ENCODE data around the gene ENOSF1. TPM values are rescaled to one million over a fixed set of nuclear protein-coding genes. Genes with fewer than 3 reads are reported as not detected.
A peak's percentile ranks its signal among the peaks of the same experiment; 100 is the strongest.

ENOSF1 gene
- total RNA-seq, 1 donor from 2014 or later = 81.3 TPM

DNA sequence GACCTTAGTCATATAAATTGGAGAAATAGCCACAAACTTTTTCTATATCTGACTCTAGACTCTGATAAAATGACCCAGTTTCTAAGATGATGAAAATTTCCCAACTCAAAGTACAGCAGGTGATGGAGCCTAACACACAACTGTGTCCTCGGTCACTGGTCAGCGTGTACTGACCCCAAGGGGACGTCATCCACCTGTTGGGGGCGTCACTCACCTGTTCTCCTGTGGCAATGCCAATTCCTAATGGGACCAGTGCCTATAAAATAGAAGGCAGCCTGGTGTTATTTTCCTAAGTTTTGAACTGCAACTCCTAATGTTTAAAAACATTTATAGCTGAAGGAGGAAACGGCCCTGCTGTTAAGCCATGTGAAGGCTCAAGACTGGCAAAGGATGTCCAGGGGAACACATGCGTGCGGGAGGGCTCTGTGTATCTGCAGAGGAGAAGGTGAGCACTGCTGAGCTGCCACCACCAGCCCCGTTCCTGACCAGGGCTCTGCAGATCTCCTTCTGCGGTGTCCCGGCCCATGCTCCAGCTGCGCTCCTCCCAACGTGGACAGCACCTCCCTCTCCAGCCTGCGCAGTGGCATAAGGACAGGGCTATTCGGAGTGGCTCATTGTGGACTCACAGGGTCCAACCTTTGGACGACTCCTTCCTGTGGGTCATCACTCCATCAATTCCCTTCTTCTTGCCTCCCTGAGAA, 33.8 kb downstream of the ENOSF1 start:
- ATAC-seq (no peak), DNase-seq (ENCODE audit: low spot score) (peak; percentile 30)
- intact Hi-C loops (cut with DNase I) = no loop called here

DNA sequence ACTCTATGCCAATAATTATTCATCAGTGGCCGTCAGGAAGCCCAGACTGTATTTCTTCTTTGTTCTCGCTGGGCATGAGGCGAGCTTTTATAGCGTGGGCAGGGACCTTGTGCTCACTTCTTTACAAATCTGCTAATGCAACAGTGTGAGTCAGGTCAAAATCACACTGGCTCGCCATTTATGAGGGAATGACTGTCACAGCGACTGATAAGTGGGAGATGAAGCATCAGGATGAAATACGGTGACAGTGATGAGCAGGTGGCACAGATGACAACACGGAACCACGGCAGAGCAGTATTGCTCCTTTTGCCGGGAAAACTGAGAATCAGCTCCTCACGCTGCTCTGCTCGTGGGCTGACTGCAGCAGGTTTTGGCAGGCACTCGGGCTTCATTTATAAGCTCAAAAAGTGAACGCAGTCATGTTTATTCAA, 34.5 kb downstream of the ENOSF1 start:
- ATAC-seq (no peak), DNase-seq (ENCODE audit: low spot score) (peak; percentile 21)
- intact Hi-C loops (cut with DNase I) = no loop called here

DNA sequence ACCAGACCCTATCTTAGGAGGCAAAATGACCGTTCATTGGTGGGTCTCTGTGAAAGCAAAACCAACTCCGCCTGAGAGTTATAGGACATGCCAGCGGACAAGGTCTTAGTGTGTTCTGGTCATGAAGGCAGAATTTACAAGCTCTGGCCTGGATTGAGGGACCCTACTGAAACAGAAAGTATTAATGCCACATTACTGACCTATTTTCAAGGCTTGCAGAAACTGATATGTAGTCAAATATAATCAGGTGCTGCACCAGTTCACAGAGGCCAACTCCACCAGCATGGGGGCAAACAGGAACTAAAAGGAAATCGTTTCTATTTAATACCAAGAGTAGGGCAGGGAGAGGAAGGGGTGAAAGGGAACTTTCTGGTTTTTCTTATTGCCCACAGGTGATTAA, 35.3 kb downstream of the ENOSF1 start:
- intact Hi-C loops (cut with DNase I) = no loop called here
- ATAC-seq (no peak), DNase-seq (ENCODE audit: low spot score) (no peak)

DNA sequence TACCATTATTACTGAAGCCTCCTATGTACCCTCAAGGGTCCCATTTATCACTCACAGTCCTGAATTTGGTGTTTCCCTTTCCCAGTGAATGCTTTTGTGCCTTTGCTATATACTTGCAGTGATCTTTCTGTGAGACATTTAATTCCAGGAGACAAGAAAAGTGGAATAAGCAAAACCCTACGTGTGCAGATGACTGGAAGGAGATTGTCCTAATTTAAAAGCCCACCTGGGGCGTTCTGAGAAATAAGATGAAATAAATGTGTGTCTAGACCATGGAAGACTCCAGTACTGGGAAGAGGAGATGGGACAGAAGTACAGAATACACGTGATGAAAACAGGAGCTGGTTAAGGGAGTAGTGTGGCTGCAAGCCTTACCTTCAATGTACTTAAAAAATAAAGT, 35.7 kb downstream of the ENOSF1 start:
- ATAC-seq (no peak), DNase-seq (ENCODE audit: low spot score) (no peak)
- intact Hi-C loops (cut with DNase I) = no loop called here

DNA sequence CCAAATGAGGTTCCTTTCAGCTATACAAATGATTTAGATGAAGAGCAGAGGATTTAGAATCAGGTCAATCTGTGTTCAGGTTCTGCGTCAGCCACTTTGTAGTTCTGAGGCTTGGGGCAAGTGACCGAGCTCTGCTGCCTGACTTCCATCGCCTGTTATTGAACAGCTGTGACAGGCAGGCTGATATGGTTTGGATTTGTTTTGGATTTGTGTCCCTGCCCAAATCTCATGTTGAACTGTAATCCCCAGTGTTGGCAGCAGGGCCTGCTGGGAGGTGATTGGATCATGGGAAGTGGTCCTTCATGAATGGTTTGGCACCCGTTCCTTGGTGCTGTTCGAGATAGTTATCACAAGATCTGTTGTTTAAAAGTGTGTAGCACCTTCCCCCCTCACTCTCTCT, 36.4 kb downstream of the ENOSF1 start:
- no peak for ATAC-seq
- no peak for DNase-seq (ENCODE audit: low spot score)
- intact Hi-C loops (cut with DNase I) = no loop called here

DNA sequence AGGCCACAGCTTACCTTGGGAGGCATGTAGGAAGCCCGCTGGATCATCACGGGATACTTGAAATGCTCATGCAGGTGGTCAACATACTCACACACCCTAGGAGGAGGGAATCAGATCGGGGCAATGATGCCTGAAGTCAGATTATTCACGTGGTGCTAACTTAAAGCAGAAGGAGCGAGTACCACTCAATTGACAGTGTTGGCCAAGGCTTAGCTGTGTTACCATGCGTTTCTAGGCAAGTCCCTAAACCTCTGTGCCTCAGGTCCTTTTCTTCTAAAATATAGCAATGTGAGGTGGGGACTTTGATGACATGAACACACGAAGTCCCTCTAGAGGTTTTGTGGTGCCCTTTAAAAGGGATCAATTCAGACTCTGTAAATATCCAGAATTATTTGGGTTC, 37.1 kb downstream of the ENOSF1 start:
- intact Hi-C loops (cut with DNase I) = no loop called here
- no peak for DNase-seq (ENCODE audit: low spot score)
- ATAC-seq = no peak

DNA sequence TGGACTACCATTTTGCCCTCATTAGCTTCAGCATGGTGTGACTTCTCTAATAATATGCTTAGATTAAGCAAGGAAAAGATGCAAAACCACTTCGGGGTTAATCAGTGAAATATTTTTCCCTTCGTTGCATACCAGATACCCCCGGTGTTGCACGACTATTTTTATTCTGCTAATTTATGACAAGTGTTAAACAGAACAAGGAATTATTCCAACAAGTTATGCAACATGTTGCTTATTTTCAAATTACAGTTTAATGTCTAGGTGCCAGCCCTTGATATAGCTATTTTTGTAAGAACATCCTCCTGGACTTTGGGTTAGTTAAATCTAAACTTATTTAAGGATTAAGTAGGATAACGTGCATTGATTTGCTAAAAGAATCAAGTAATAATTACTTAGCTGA, 38.7 kb downstream of the ENOSF1 start:
- intact Hi-C loops (cut with DNase I) = no loop called here
- no peak for DNase-seq (ENCODE audit: low spot score)
- ATAC-seq = no peak

DNA sequence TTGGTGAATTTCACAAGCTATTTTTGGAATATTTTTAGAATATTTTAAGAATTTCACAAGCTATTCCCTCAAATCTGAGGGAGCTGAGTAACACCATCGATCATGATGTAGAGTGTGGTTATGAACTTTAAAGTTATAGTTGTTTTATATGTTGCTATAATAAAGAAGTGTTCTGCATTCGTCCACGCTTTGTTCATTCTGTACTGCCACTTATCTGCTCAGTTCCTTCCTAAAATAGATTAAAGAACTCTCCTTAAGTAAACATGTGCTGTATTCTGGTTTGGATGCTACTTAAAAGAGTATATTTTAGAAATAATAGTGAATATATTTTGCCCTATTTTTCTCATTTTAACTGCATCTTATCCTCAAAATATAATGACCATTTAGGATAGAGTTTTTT, 39.1 kb downstream of the ENOSF1 start:
- intact Hi-C loops (cut with DNase I) = no loop called here
- DNase-seq (ENCODE audit: low spot score) = no peak

DNA sequence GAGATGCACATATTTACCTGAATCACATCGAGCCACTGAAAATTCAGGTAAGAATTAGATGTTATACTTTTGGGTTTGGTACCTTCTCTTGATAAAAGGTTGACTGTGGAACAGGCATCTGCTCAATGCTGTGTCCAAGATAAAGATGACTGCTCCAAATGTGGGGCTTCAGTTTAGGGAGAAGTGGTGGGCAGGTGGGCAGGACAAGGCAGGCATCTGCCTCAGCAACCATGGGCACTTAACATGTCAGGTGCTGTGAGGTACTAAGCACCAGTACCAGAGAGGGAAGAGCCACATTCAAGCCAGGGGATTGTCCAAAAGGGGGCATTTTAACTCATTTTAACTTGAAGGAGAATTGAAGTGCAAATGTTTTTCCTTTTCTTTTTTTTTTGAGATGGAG, 41.0 kb downstream of the ENOSF1 start:
- intact Hi-C loops (cut with DNase I) = no loop called here

More for the DNA sequence above, 39.1 kb downstream of the ENOSF1 start:
- no peak for ATAC-seq

DNA sequence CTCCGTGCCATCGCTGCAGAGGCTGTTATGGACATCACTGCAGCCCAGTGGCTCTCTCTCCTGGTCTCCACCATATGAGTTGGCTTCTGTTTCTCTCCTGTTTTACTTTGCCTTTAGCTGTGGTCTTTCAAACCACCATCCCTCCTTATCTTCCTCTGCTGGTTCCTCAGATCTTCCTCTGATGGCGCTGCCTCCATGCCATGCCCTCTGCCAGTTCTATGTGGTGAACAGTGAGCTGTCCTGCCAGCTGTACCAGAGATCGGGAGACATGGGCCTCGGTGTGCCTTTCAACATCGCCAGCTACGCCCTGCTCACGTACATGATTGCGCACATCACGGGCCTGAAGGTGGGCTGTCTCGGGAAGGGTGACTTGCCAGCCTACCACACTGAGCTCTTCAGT, 41.9 kb downstream of the ENOSF1 start:
- ATAC-seq = no peak
- no peak for DNase-seq (ENCODE audit: low spot score)
- intact Hi-C loops (cut with DNase I) = no loop called here

More for the DNA sequence above, 41.0 kb downstream of the ENOSF1 start:
- ATAC-seq (no peak), DNase-seq (ENCODE audit: low spot score) (no peak)

DNA sequence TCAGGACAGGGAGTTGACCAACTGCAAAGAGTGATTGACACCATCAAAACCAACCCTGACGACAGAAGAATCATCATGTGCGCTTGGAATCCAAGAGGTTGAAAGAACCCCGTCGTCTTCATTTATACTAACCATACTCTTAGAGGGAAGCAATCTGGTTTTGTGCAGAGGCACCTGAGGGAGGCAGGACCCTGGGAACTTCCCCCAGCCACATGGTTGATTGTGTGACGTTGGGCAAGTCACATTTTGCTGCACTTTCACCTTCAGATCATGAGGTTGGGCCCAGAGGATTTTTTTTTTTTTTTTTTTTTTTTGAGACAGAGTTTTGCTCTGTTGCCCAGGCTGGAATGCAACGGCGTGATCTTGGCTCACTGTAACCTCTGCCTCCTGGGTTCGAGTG, 43.4 kb downstream of the ENOSF1 start:
- intact Hi-C loops (cut with DNase I) = no loop called here
- ATAC-seq = peak; percentile 20
- DNase-seq (ENCODE audit: low spot score) = no peak

DNA sequence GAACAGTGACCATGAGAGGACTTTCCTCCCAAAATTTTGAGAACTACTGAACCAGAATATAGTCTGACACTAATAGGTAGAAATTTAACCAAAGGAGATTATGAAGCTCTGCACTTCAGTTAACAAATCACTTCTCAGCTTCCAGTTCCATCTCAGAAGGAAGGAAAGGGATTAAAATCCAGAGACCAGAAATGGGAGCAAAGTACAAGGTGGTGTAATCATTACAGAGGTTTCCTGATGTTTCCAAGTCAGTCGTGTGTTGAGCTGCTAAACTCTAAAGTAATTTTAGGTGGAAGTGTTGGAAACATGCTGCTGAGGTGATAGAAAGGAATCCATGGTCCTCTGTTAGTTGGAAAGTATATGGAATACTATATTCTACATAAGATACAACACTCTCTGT, 44.2 kb downstream of the ENOSF1 start:
- DNase-seq (ENCODE audit: low spot score) (no peak), ATAC-seq (no peak)
- intact Hi-C loops (cut with DNase I) = no loop called here

DNA sequence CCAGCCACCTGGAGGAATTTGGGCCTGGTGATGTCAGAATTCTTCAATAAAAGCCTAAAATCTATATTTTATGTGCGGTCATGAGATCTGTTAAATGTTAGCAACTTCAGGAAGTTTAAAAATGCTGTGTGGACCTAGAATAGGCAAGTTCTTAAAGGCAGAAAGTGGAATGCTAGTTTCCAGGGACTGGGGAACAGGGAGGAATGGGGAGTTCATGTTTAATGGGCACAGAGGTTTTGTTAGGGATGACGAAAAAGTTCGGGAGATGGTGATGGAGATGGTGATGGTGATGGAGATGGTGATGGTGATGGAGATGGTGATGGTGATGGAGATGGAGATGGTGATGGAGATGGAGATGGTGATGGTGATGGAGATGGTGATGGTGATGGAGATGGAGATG, 45.8 kb downstream of the ENOSF1 start:
- DNase-seq (ENCODE audit: low spot score) = no peak
- intact Hi-C loops (cut with DNase I) = no loop called here
- ATAC-seq = no peak

DNA sequence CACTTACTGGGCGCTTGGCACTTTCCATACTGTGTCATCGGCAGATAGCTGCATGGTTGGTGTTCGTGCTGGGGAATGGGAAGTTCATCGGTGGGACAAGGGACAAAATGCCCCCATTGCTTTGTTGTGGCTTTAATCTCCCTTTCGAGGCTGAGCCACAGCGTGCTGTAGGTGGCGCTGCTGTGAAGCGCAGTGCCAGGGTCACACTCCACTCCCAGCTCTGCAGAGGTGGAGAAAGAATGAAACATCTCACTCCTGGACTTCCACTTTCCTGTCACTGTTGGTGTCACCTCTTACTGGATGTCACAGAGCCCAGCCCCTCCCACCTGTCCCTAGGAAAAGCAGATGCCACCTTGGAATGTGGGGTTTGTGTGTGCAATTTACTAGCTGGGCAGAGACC, 46.3 kb downstream of the ENOSF1 start:
- DNase-seq (ENCODE audit: low spot score) (no peak), ATAC-seq (no peak)
- intact Hi-C loops (cut with DNase I) = no loop called here

DNA sequence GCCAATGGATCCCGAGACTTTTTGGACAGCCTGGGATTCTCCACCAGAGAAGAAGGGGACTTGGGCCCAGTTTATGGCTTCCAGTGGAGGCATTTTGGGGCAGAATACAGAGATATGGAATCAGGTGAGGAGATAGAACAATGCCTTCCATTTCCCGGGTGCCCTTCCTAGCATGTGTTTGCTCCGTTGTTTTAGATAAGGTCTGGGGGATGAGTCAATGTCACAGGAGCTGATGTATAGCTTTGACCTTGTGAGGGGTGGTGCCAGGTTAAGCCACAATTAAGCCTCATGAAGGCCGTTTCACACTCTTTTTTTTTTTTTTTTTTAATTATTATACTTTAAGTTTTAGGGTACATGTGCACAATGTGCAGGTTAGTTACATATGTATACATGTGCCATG, 50.2 kb downstream of the ENOSF1 start:
- intact Hi-C loops (cut with DNase I) = no loop called here
- no peak for ATAC-seq
- DNase-seq (ENCODE audit: low spot score) = no peak

DNA sequence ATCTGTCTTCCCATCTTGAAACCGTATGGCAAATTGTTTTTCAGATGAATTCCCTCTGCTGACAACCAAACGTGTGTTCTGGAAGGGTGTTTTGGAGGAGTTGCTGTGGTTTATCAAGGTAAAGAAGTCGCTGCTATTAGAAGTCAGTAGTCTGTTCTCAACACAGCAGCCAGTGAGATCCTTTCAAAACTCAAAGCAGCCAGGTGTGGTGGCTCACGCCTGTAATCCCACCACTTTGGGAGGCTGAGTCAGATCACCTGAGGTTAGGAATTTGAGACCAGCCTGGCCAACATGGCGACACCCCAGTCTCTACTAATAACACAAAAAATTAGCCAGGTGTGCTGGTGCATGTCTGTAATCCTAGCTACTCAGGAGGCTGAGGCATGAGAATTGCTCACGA, 52.8 kb downstream of the ENOSF1 start:
- DNase-seq (ENCODE audit: low spot score) (no peak), ATAC-seq (no peak)
- intact Hi-C loops (cut with DNase I) = no loop called here

DNA sequence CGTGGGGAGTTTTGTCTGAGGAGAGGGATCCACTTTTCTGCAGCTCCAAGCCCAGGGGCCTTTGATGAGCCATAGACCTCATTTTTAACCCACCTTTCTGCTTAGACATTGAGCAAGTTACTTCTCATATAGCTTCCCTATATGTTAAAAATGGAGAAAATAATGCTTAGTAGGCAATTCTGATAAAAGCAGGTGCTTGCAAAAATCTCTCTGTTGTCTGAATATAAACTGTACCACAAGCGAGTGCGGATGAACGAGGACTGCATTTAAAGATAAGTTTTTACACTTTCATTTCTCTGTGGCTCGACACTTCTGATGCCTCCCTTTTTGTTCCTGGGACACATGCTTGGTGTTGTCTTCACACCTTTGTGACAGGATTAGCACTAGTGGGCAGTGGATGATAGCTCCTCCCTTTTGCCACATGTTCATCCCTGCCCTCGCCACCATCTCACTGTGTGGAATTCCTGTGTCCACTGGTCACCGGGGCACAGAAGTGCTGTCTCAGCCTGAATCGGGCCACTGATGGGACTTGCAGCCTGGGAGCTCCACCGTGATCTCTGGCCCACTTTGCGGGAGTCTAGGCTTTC, 53.4 kb downstream of the ENOSF1 start:
- DNase-seq (ENCODE audit: low spot score) (no peak), ATAC-seq (no peak)
- intact Hi-C loops (cut with DNase I) = no loop called here

DNA sequence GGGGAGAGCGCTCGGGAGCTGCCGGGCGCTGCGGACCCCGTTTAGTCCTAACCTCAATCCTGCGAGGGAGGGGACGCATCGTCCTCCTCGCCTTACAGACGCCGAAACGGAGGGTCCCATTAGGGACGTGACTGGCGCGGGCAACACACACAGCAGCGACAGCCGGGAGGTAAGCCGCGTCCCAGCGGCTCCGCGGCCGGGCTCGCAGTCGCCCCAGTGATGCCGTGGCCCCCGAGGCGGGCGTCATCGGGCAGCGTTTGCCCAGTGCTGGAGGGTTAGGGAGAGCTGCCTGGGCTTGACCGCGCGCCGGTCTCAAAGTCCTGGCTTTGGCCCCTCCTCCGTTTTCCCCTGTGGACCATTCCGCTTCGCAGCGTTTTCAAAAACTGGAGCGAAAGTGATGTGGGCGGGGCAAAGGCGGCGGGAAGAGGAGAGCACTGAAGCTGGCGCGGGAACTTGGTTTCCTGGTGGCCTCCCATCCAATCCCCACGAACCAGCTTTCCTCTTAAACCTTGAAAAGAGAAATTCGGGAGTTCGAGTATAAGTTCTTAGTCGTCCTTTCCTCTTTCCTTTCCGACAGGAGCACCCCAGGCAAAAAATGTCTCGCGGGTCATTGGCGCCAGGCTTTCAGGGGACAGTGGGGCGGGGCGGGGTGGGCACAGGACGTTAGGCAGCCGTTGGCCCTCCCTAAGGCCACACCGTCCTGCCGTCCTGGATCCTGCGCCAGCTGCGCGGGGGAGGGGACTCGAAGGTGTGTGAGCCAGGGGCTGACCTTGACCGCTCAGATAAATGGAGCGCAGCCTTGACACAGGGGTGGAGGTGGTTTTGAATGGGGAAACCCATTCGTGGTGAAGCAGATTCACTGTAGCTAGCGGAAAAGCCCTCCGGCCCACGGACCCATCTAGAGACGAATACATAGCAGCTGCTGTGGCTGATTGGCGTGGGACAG, 54.2 kb downstream of the ENOSF1 start:
- peak; percentile 87 for DNase-seq (ENCODE audit: low spot score)
- intact Hi-C loops (cut with DNase I) = no loop called here

DNA sequence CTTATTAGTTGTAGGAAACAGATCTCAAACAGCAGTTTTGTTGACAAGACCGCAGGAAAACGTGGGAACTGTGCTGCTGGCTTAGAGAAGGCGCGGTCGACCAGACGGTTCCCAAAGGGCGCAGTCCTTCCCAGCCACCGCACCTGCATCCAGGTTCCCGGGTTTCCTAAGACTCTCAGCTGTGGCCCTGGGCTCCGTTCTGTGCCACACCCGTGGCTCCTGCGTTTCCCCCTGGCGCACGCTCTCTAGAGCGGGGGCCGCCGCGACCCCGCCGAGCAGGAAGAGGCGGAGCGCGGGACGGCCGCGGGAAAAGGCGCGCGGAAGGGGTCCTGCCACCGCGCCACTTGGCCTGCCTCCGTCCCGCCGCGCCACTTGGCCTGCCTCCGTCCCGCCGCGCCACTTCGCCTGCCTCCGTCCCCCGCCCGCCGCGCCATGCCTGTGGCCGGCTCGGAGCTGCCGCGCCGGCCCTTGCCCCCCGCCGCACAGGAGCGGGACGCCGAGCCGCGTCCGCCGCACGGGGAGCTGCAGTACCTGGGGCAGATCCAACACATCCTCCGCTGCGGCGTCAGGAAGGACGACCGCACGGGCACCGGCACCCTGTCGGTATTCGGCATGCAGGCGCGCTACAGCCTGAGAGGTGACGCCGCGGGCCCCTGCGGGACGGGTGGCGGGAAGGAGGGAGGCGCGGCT, 55.0 kb downstream of the ENOSF1 start, which contains the start of gene TYMS:
Gene TYMS (plus strand): TSS at position 343 of the 690 bp plus-strand sequence. CDS start 90 bp downstream, at position 433.
- intact Hi-C loops (cut with DNase I) = no loop called here
- no peak for DNase-seq (ENCODE audit: low spot score)
- ATAC-seq = peak; percentile 22

More for the DNA sequence above, 54.2 kb downstream of the ENOSF1 start:
- peak; percentile 94 for ATAC-seq
